CD14-positive monocyte (primary cell): ENCODE measurements around the gene OR52E1. TPM values are rescaled to one million over a fixed set of nuclear protein-coding genes. Genes with fewer than 3 reads are reported as not detected.

Experiments
- DNase-seq, 3 donors: peaks; one replicate each; pipeline ENCODE4 v3.0.0-alpha.2; 2011 to 2022
- H2AFZ ChIP-seq: 2 replicates; pipeline ENCODE4 v1.6.0; 2012; ENCODE audit warnings: mild to moderate bottlenecking, low read depth, low read length, inconsistent platforms; ENCODE audit not compliant: insufficient read depth, poor library complexity, severe bottlenecking
- H3K27ac ChIP-seq, 2 donors: 1 replicate in 1 of 2; 2 replicates in 1 of 2; pipeline ENCODE4 v1.5.1; 2012 to 2013; ENCODE audit warnings: low read length in 2 of 2, control low read depth in 1 of 2, inconsistent platforms in 1 of 2, low read depth in 1 of 2, mild to moderate bottlenecking in 1 of 2
- H3K27me3 ChIP-seq, 2 donors: one replicate each; pipeline versions ENCODE4 v1.6.0 to v1.6.1; 2011 to 2013; ENCODE audit warnings: low read length in 2 of 2; ENCODE audit not compliant: control insufficient read depth in 2 of 2, insufficient read depth in 2 of 2
- H3K36me3 ChIP-seq, 2 donors: replicated peaks in 1 of 2; 1 replicate in 1 of 2; 2 replicates in 1 of 2; pipeline versions ENCODE4 v1.5.1 to v1.6.1; 2012 to 2013; ENCODE audit warnings: low read length in 2 of 2, control low read depth in 1 of 2, inconsistent platforms in 1 of 2, mild to moderate bottlenecking in 1 of 2; ENCODE audit not compliant: insufficient read depth in 2 of 2, control insufficient read depth in 1 of 2
- H3K4me1 ChIP-seq, 2 donors: 1 replicate in 1 of 2; 2 replicates in 1 of 2; pipeline versions ENCODE4 v1.5.1 to v1.6.1; 2012 to 2013; ENCODE audit warnings: low read length in 2 of 2, control low read depth in 1 of 2, inconsistent platforms in 1 of 2, mild to moderate bottlenecking in 1 of 2, moderate library complexity in 1 of 2; ENCODE audit not compliant: insufficient read depth in 2 of 2, control insufficient read depth in 1 of 2
- H3K4me2 ChIP-seq: replicated peaks from 2 replicates; pipeline ENCODE3; 2012; ENCODE audit warnings: low read length, moderate library complexity, mild to moderate bottlenecking; ENCODE audit not compliant: poor library complexity, severe bottlenecking; ENCODE audit errors: extremely low read depth
- H3K4me3 ChIP-seq, 3 experiments: fragments of 200-600 bp in 1 of 3; sonication (generic) in 1 of 3; replicated peaks in 1 of 3; 1 replicate in 2 of 3; 2 replicates in 1 of 3; pipeline ENCODE4 v1.5.1; 2011 to 2013; ENCODE audit warnings: low read length in 3 of 3, mild to moderate bottlenecking in 3 of 3, control low read depth in 2 of 3, low read depth in 2 of 3, inconsistent platforms in 1 of 3, moderate library complexity in 1 of 3
- H3K79me2 ChIP-seq: 2 replicates; pipeline ENCODE4 v1.6.0; 2012; ENCODE audit warnings: mild to moderate bottlenecking, control low read depth, inconsistent platforms, low read length, moderate library complexity; ENCODE audit not compliant: insufficient read depth
- H3K9ac ChIP-seq: 2 replicates; pipeline ENCODE4 v1.6.0; 2017; ENCODE audit warnings: low read length, mild to moderate bottlenecking; ENCODE audit not compliant: insufficient read depth, poor library complexity, severe bottlenecking
- H3K9me3 ChIP-seq, 2 donors: replicated peaks in 1 of 2; 1 replicate in 1 of 2; 2 replicates in 1 of 2; pipeline versions ENCODE4 v1.5.1 to v1.6.1; 2012 to 2013; ENCODE audit warnings: low read length in 2 of 2, control low read depth in 1 of 2; ENCODE audit not compliant: control insufficient read depth in 1 of 2, insufficient read depth in 1 of 2
- H4K20me1 ChIP-seq: 2 replicates; pipeline ENCODE4 v1.6.0; 2012; ENCODE audit warnings: mild to moderate bottlenecking, low read length, control low read depth, moderate library complexity; ENCODE audit not compliant: insufficient read depth
- H3K27ac Mint-ChIP-seq, 7 donors: one replicate each; pipeline ENCODE4 v1.8.0; 2020; ENCODE audit warnings: mild to moderate bottlenecking in 7 of 7, mixed read lengths in 7 of 7, moderate library complexity in 6 of 7, inconsistent platforms in 2 of 7
- H3K27me3 Mint-ChIP-seq, 3 donors: one replicate each; pipeline ENCODE4 v1.8.0; 2021 to 2022; ENCODE audit warnings: low read depth in 3 of 3, mild to moderate bottlenecking in 3 of 3, mixed read lengths in 3 of 3, moderate library complexity in 3 of 3, inconsistent platforms in 1 of 3
- H3K36me3 Mint-ChIP-seq, 2 donors: one replicate each; pipeline ENCODE4 v1.8.0; 2020; ENCODE audit warnings: mixed read lengths in 2 of 2, inconsistent platforms in 1 of 2, mild to moderate bottlenecking in 1 of 2
- H3K4me1 Mint-ChIP-seq: one replicate; pipeline ENCODE4 v1.8.0; 2020; ENCODE audit warnings: mild to moderate bottlenecking, mixed read lengths
- H3K4me3 Mint-ChIP-seq, 2 donors: one replicate each; pipeline ENCODE4 v1.8.0; 2020; ENCODE audit warnings: mild to moderate bottlenecking in 2 of 2, mixed read lengths in 2 of 2, moderate library complexity in 1 of 2
- H3K9me3 Mint-ChIP-seq, 7 donors: one replicate each; pipeline ENCODE4 v1.8.0; 2020 to 2022; ENCODE audit warnings: mixed read lengths in 7 of 7, mild to moderate bottlenecking in 6 of 7, moderate library complexity in 6 of 7, inconsistent platforms in 2 of 7
- CTCF ChIP-seq: fragments of 200-600 bp; IDR thresholded peaks from one replicate; pipeline ENCODE4 v1.8.0; 2022; ENCODE audit warnings: antibody characterized with exemption, mild to moderate bottlenecking
- WGBS: methylation state at CpG from one replicate; pipeline ENCODE4 v1.1.5; 2013; ENCODE audit warnings: missing lambda C conversion rate; ENCODE audit not compliant: insufficient coverage; 5-methylcytosine and 5-hydroxymethylcytosine counted together
- intact Hi-C, 2 donors: fragments of 100-400 bp; cut with micrococcal nuclease; formaldehyde crosslinking; loops; one replicate each; pipeline versions ENCODE4 v1.15.0 to v1.15.1; 2023
- polyA plus RNA-seq, 3 donors: library from polyadenylated mRNA; depleted of rRNA in 1 of 3; unstranded in 2 of 3; stranded (reverse) in 1 of 3; fragments of 300-500 nt in 2 of 3; fragments of >200 nt in 1 of 3; fragmentation: Illumina TruSeq in 2 of 3; gene quantifications; 1 replicate in 2 of 3; 2 replicates in 1 of 3; pipeline ENCODE4 v1.2.3, GENCODE V29; 2012 to 2021

Gene OR52E1
- polyA plus RNA-seq, 3 donors, result not detected

- no peaks in the 10 kb centered on the region for H3K4me1 Mint-ChIP-seq
- no peak overlapping the region for H3K27ac Mint-ChIP-seq
- no peaks in the 10 kb centered on the region for H3K36me3 Mint-ChIP-seq
- no peaks in the 10 kb centered on the region for H3K79me2 ChIP-seq
- no peaks in the 10 kb centered on the region for H4K20me1 ChIP-seq
- H3K27me3 ChIP-seq, result no peaks in the 10 kb centered on the region
- no peak overlapping the region for H3K4me3 Mint-ChIP-seq
- no peak overlapping the region for H2AFZ ChIP-seq
- H3K36me3 ChIP-seq, result no peaks in the 10 kb centered on the region
- no peaks in the 10 kb centered on the region for H3K4me1 ChIP-seq
- TF ChIP-seq CTCF, result no peak
- H3K9me3 ChIP-seq, result no peaks in the 10 kb centered on the region
- DNase-seq, result no peak
- H3K4me2 ChIP-seq, result no peak overlapping the region
- H3K9me3 Mint-ChIP-seq, result peaks cover 0 to 3% (median 0%) of the 10 kb centered on the region in 7 donors
- intact Hi-C loops, result no loop called here
- no peak overlapping the region for H3K4me3 ChIP-seq
- peaks cover 2 to 8% (median 3%) of the 10 kb centered on the region in 3 donors for H3K27me3 Mint-ChIP-seq
- no peak overlapping the region for H3K9ac ChIP-seq
- H3K27ac ChIP-seq, result no peak overlapping the region
- WGBS, result no CpG with 5 or more reads among the region's 1 CpG
Measured at GRCh38 chr11:5118893-5119292, 49.5 kb downstream of the OR52E1 start.

Other genes with a start within 250 kb of the OR52E1 start
- gene OR51F2, start 248.3 kb upstream of the OR52E1 start, polyA plus RNA-seq, result not detected
- gene OR51S1, start 220.4 kb upstream of the OR52E1 start, polyA plus RNA-seq, result not detected
- not detected for gene OR51T1, start 187.7 kb upstream of the OR52E1 start, polyA plus RNA-seq
- not detected for gene OR51A7, start 165.8 kb upstream of the OR52E1 start, polyA plus RNA-seq
- not detected for gene OR51G2, start 150.2 kb upstream of the OR52E1 start, polyA plus RNA-seq
- not detected for gene OR51G1, start 145.2 kb upstream of the OR52E1 start, polyA plus RNA-seq
- not detected for gene OR51A4, start 122.0 kb upstream of the OR52E1 start, polyA plus RNA-seq
- not detected for gene OR51A2, start 113.9 kb upstream of the OR52E1 start, polyA plus RNA-seq
- gene OR51L1, start 74.7 kb upstream of the OR52E1 start, polyA plus RNA-seq, result not detected
- gene OR52J3, start 23.0 kb upstream of the OR52E1 start, polyA plus RNA-seq, result not detected
- not detected for gene OR52E2, start 9.9 kb upstream of the OR52E1 start, polyA plus RNA-seq
- gene OR52A5, start 68.8 kb downstream of the OR52E1 start, polyA plus RNA-seq, result not detected
- not detected for gene OR52A1, start 85.2 kb downstream of the OR52E1 start, polyA plus RNA-seq
- gene OR51V1, start 131.1 kb downstream of the OR52E1 start, polyA plus RNA-seq, result not detected
- 100 to 1,000 TPM in 2 of 3 donors, 1 to 10 TPM in 1; 3.0 to 298 (median 278) TPM for gene HBB, start 157.5 kb downstream of the OR52E1 start, polyA plus RNA-seq
- not detected for gene HBD, start 164.9 kb downstream of the OR52E1 start, polyA plus RNA-seq
- gene HBG1, start 180.3 kb downstream of the OR52E1 start, polyA plus RNA-seq, result not detected
- 1 to 10 TPM in 1 of 3 donors, not detected in 2; 5.1 TPM for gene HBG2, start 185.2 kb downstream of the OR52E1 start, polyA plus RNA-seq
- gene HBE1, start 200.4 kb downstream of the OR52E1 start, polyA plus RNA-seq, result not detected
- gene OR51B4, start 232.4 kb downstream of the OR52E1 start, polyA plus RNA-seq, result not detected